GM19455 (cell line): ENCODE measurements around the gene TENT5C.

Experiments used
- ATAC-seq: cut with Tn5 transposase; IDR thresholded peaks from one replicate; pipeline ENCODE4 v1.9.1; 2021; ENCODE audit not compliant: unreplicated experiment

TENT5C gene

GRCh38 chr1:117632269-117633067 is 26.6 kb downstream of the TENT5C start:
- peak; percentile 41 for ATAC-seq

GRCh38 chr1:117633068-117633345 is 27.2 kb downstream of the TENT5C start:
- ATAC-seq, result no peak

- ATAC-seq, result no peak
These were observed 27.6 kb downstream of the TENT5C start for GRCh38 chr1:117633423-117633822.

GRCh38 chr1:117633936-117634335 is 28.1 kb downstream of the TENT5C start:
- no peak for ATAC-seq

- no peak for ATAC-seq
These were observed 28.8 kb downstream of the TENT5C start for GRCh38 chr1:117634631-117635030.

- no peak for ATAC-seq
These were observed 30.0 kb downstream of the TENT5C start for GRCh38 chr1:117635805-117636204.

- ATAC-seq, result no peak
These were observed 31.0 kb downstream of the TENT5C start for GRCh38 chr1:117636637-117637425.

- ATAC-seq, result no peak
These were observed 32.3 kb downstream of the TENT5C start for GRCh38 chr1:117638141-117638540.

GRCh38 chr1:117638759-117639158 is 32.9 kb downstream of the TENT5C start:
- no peak for ATAC-seq

- no peak for ATAC-seq
These were observed 33.9 kb downstream of the TENT5C start for GRCh38 chr1:117639741-117640140.

GRCh38 chr1:117641536-117641935 is 35.7 kb downstream of the TENT5C start:
- no peak for ATAC-seq

- ATAC-seq, result no peak
These were observed 37.1 kb downstream of the TENT5C start for GRCh38 chr1:117642963-117643362.

GRCh38 chr1:117643601-117644000 is 37.8 kb downstream of the TENT5C start:
- no peak for ATAC-seq

- ATAC-seq, result peak; percentile 72
These were observed 39.0 kb downstream of the TENT5C start for GRCh38 chr1:117644696-117645311.

GRCh38 chr1:117645343-117645742 is 39.5 kb downstream of the TENT5C start:
- ATAC-seq, result no peak

GRCh38 chr1:117646007-117646811 is 40.4 kb downstream of the TENT5C start:
- ATAC-seq, result no peak

- no peak for ATAC-seq
These were observed 41.1 kb downstream of the TENT5C start for GRCh38 chr1:117646956-117647355.

GRCh38 chr1:117648015-117648414 is 42.2 kb downstream of the TENT5C start:
- ATAC-seq, result no peak

- no peak for ATAC-seq
These were observed 45.2 kb downstream of the TENT5C start for GRCh38 chr1:117650840-117651568.

GRCh38 chr1:117651616-117652015 is 45.8 kb downstream of the TENT5C start:
- ATAC-seq, result no peak

GRCh38 chr1:117652421-117652820 is 46.6 kb downstream of the TENT5C start:
- ATAC-seq, result no peak
